Measurements from ENCODE around the gene CDHR5. TPM values are rescaled to one million over a fixed set of nuclear protein-coding genes. Genes with fewer than 3 reads are reported as not detected.

CDHR5 gene
- total and polyA plus RNA-seq, 9 of the 15 experiments (the other 6 are each of a cell fraction or from before 2014, with no cell fraction given): 0.16 TPM; not detected in 8

- no peaks in the 10 kb centered on the region for H3K27me3 ChIP-seq (ENCODE audit: control insufficient read depth in 2 of 2, insufficient read depth in 2 of 2, low read length in 2 of 2)
- no peak for DNase-seq (ENCODE audit: extremely low read depth in 1 of 4, low spot score in 3 of 4)
- BruUV-seq (replicated peaks): no TSS peak
- intact Hi-C loops (cut with micrococcal nuclease) (loop anchor here (10.0 kb wide), 1 partner anchor 59 kb away; no protein-coding TSS in a partner anchor), in situ Hi-C loops (cut with MboI) (no loop called here)
- H3K79me2 ChIP-seq (ENCODE audit: control insufficient read depth, insufficient read depth, low read length): peaks cover 9% of the 10 kb centered on the region; the same call in 1 of the 3 replicates
- peaks cover 83% of the 10 kb centered on the region; the same call in 2 of the 3 replicates for H3K36me3 ChIP-seq (ENCODE audit: control insufficient read depth, insufficient read depth, low read length)
- peaks cover 6% of the 10 kb centered on the region for H3K9me1 ChIP-seq (ENCODE audit: control insufficient read depth, insufficient read depth, low read length)
- H3K4me2 ChIP-seq (ENCODE audit: insufficient read depth, low read length): no peak overlapping the region
- no peak overlapping the region for H3K4me3 ChIP-seq
- TF ChIP-seq ZNF785 (CRISPR knock-in tag; IDR thresholded peaks at IDR 0.05) (no peak), LCOR (CRISPR knock-in tag; IDR thresholded peaks at IDR 0.05) (no peak), RB1 (IDR thresholded peaks at IDR 0.05; ENCODE audit: low read depth) (no peak), SFPQ (IDR thresholded peaks at IDR 0.05; ENCODE audit: low read depth, low read length) (no peak), YBX1 (IDR thresholded peaks at IDR 0.05) (no peak), POLR2AphosphoS5 (IDR thresholded peaks at IDR 0.05; ENCODE audit: control insufficient read depth, insufficient read depth, low read depth, low read length) (0 out of 2 replicates have a peak, but pooled peaks have one; percentile 9), ZNF395 (CRISPR knock-in tag; IDR thresholded peaks at IDR 0.05) (no peak), MEF2D (tag; conservative IDR thresholded peaks at IDR 0.05; ENCODE audit: low read depth) (no peak), KAT7 (CRISPR knock-in tag; IDR thresholded peaks at IDR 0.05; ENCODE audit: borderline replicate concordance) (no peak), SUPT5H (IDR thresholded peaks at IDR 0.05) (peak; percentile 16; the same call in 1 of the 2 replicates), DACH1 (IDR thresholded peaks at IDR 0.05; ENCODE audit: partially characterized antibody) (no peak), ZNF644 (tag; IDR thresholded peaks at IDR 0.05; ENCODE audit: low read depth) (no peak), POLR2G (IDR thresholded peaks at IDR 0.05; ENCODE audit: low read depth, low read length) (peak; percentile 73)
- H2AFZ ChIP-seq (ENCODE audit: low read depth, low read length): no peak overlapping the region
- WGBS (ENCODE audit: insufficient coverage, low coverage, missing lambda C conversion rate): 75% methylated on average over 9 of the region's 14 CpGs
- H3K27ac ChIP-seq (ENCODE audit: extremely low read depth, low read depth, low read length): peak overlapping the region; percentile 30; the same call in 1 of the 3 replicates
- H3K9me3 ChIP-seq (replicated peaks; ENCODE audit: control insufficient read depth, insufficient read depth, low read depth, low read length): no peaks in the 10 kb centered on the region
- ChIA-PET CTCF (ENCODE audit: low intra/inter-chr PET ratio) (no interaction called here), POLR2A (interaction anchor here (0.6 to 1.6 kb wide), 4 partner anchors 9 to 135 kb away, joined by 3 to 5 read pairs (median 3); no protein-coding TSS in a partner anchor)
- peaks cover 8 to 82% of the 10 kb centered on the region in 2 experiments for H3K4me1 ChIP-seq (replicated peaks in 1 of 2; ENCODE audit: control insufficient read depth in 2 of 2, insufficient read depth in 2 of 2, low read length in 2 of 2)
- ATAC-seq: no peak
- peaks cover 13% of the 10 kb centered on the region for H4K20me1 ChIP-seq (replicated peaks; ENCODE audit: control insufficient read depth, insufficient read depth, low read length)
- no peak for FAIRE-seq
- peak overlapping the region in 1 of 2 experiments; percentile 35; a peak in 1 of 4 replicates for H3K9ac ChIP-seq (ENCODE audit: insufficient read depth in 1 of 2, low read depth in 2 of 2, low read length in 2 of 2)
These were observed 10.6 kb downstream of the CDHR5 start for GRCh38 chr11:614021-614622.
